ENCODE measurements around the gene OST4.
A peak's percentile ranks its signal among the peaks of the same experiment; 100 is the strongest.

OST4 gene

DNA sequence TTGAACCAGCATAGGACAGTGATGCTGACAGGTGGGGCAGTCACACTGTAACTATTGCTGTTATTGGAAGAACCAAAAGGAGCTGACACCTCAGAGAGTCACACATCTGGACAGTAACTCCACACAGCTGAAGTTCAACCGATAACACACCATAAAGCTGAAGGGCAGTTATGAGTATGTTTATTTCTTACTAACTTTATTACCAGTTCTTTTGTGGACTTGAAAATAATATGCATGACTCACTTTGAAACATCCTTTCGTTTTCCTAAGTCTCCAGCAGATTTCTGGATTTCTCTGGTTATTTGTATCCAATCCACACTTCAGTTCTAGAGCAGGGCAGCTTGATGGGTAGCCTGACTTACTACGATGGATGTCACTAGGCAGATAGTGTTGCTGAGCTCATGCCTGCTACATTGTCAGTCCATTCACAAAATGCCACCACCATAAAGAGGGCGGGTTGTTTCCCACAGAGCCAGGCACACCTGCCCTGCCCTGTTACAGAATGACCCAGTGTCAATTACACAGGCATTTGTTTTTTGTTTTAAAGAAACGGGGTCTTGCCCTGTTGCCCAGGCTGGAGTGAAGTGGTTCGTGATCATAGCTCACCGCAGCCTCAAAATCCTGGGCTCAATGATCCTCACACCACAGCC lies 28.3 kb downstream of the OST4 start:
- Histone ChIP-seq H3K27ac (replicated peaks; ENCODE audit: low read length) (no peak overlapping the region), H2BK120ac (ENCODE audit: low read depth, low read length) (no peak overlapping the region), H2AK5ac (ENCODE audit: low read depth, low read length) (no peak overlapping the region), H3K4me2 (ENCODE audit: insufficient read depth, low read length, poor library complexity, severe bottlenecking) (no peak overlapping the region), H3K9ac (ENCODE audit: low read depth, low read length, poor library complexity) (no peak overlapping the region), H3K36me3 (replicated peaks in 1 of 2; ENCODE audit: control insufficient read depth in 2 of 2, insufficient read depth in 2 of 2, low read length in 2 of 2) (peaks cover 30 to 43% of the 10 kb centered on the region in 2 donors), H3K18ac (ENCODE audit: low read length) (no peak overlapping the region), H2BK5ac (ENCODE audit: low read length) (no peak overlapping the region), H3K4ac (ENCODE audit: low read length) (no peak overlapping the region), H4K8ac (ENCODE audit: low read depth, low read length) (no peak overlapping the region), H3K27me3 (ENCODE audit: control insufficient read depth in 3 of 3, insufficient read depth in 3 of 3, low read depth in 1 of 3, low read length in 3 of 3) (no peaks in the 10 kb centered on the region), H2BK15ac (ENCODE audit: low read length) (no peak overlapping the region), H4K91ac (ENCODE audit: low read depth, low read length, poor library complexity) (no peak overlapping the region), H3K79me1 (ENCODE audit: low read depth, low read length) (no peaks in the 10 kb centered on the region), H3K4me3 (ENCODE audit: low read length in 2 of 2) (no peak overlapping the region), H3K9me3 (replicated peaks in 1 of 2; ENCODE audit: control insufficient read depth in 2 of 2, insufficient read depth in 1 of 2, low read depth in 1 of 2, low read length in 2 of 2) (no peaks in the 10 kb centered on the region), H2BK12ac (ENCODE audit: low read length) (no peak overlapping the region), H2AFZ (ENCODE audit: low read length) (no peak overlapping the region), H3K4me1 (ENCODE audit: control insufficient read depth in 2 of 2, insufficient read depth in 1 of 2, low read depth in 1 of 2, low read length in 2 of 2) (no peaks in the 10 kb centered on the region), H3K23ac (ENCODE audit: low read depth, low read length, poor library complexity) (no peak overlapping the region), H3K14ac (ENCODE audit: low read length) (no peak overlapping the region)
- no CpG with 5 or more reads among the region's 7 CpGs for WGBS, 2 donors (ENCODE audit: extremely low coverage in 2 of 2, insufficient read length in 2 of 2, insufficient replicate concordance in 1 of 2)
- no peak for DNase-seq (ENCODE audit: low spot score)

DNA sequence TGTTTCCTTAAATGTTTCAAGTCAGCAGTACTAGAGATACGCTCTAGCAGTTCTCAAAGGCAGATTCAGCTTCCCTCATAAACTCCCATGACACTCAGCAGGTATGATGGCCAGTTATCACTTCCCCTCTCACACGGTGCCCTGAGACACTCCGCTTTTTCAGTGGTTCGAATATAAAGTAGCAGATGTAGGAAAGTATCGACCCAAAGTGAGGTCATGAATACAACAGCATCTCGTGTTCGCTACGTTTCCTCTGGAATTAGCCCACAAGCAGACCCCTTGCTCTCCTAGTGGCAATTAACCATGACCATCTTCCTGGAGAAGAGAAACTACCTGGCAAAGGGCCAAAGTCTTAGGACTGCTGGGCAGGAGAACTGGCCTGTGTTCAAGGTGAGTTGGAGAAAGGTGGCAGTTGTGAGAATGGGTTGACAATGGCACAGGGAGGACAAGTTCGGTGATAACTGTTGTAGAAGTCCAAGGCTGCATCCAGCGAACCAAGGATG lies 29.2 kb downstream of the OST4 start:
- Histone ChIP-seq H3K79me1 (ENCODE audit: low read depth, low read length) (no peaks in the 10 kb centered on the region), H3K14ac (ENCODE audit: low read length) (no peak overlapping the region), H3K23ac (ENCODE audit: low read depth, low read length, poor library complexity) (no peak overlapping the region), H3K27ac (replicated peaks; ENCODE audit: low read length) (no peak overlapping the region), H3K36me3 (replicated peaks in 1 of 2; ENCODE audit: control insufficient read depth in 2 of 2, insufficient read depth in 2 of 2, low read length in 2 of 2) (peaks cover 35 to 52% of the 10 kb centered on the region in 2 donors), H3K4me2 (ENCODE audit: insufficient read depth, low read length, poor library complexity, severe bottlenecking) (no peak overlapping the region), H3K4ac (ENCODE audit: low read length) (no peak overlapping the region), H2BK120ac (ENCODE audit: low read depth, low read length) (no peak overlapping the region), H3K18ac (ENCODE audit: low read length) (no peak overlapping the region), H4K8ac (ENCODE audit: low read depth, low read length) (no peak overlapping the region), H3K4me1 (ENCODE audit: control insufficient read depth in 2 of 2, insufficient read depth in 1 of 2, low read depth in 1 of 2, low read length in 2 of 2) (no peaks in the 10 kb centered on the region), H3K9ac (ENCODE audit: low read depth, low read length, poor library complexity) (no peak overlapping the region), H2BK12ac (ENCODE audit: low read length) (no peak overlapping the region), H2BK5ac (ENCODE audit: low read length) (no peak overlapping the region), H2BK15ac (ENCODE audit: low read length) (no peak overlapping the region), H2AK5ac (ENCODE audit: low read depth, low read length) (no peak overlapping the region), H3K9me3 (replicated peaks in 1 of 2; ENCODE audit: control insufficient read depth in 2 of 2, insufficient read depth in 1 of 2, low read depth in 1 of 2, low read length in 2 of 2) (no peaks in the 10 kb centered on the region), H3K4me3 (ENCODE audit: low read length in 2 of 2) (no peak overlapping the region), H3K27me3 (ENCODE audit: control insufficient read depth in 3 of 3, insufficient read depth in 3 of 3, low read depth in 1 of 3, low read length in 3 of 3) (no peaks in the 10 kb centered on the region), H4K91ac (ENCODE audit: low read depth, low read length, poor library complexity) (no peak overlapping the region), H2AFZ (ENCODE audit: low read length) (no peak overlapping the region)
- no peak for DNase-seq (ENCODE audit: low spot score)
- WGBS, 2 donors (ENCODE audit: extremely low coverage in 2 of 2, insufficient read length in 2 of 2, insufficient replicate concordance in 1 of 2) = no CpG with 5 or more reads among the region's 10 CpGs

DNA sequence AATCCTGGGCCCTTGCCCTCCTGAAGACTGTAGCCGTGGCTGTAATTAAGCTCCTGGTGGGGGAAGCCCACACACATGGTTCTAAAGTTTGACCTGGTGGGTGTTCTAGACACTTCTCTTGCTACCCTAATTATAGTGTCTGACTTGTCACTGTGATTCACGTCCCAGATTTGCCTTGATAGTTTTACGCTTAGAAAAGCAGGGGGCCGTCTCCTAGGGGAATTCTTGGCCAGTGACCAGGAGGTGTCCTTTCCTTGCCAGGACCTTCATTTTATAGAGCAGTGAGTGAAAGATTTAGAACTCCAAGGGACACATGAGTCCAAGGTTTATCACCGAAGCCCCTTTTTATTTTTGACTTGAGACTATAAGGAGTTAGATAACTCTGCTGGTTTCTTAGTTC lies 29.7 kb downstream of the OST4 start:
- Histone ChIP-seq H3K23ac (ENCODE audit: low read depth, low read length, poor library complexity) (no peak overlapping the region), H3K9ac (ENCODE audit: low read depth, low read length, poor library complexity) (no peak overlapping the region), H3K4me1 (ENCODE audit: control insufficient read depth in 2 of 2, insufficient read depth in 1 of 2, low read depth in 1 of 2, low read length in 2 of 2) (no peaks in the 10 kb centered on the region), H4K8ac (ENCODE audit: low read depth, low read length) (no peak overlapping the region), H3K4me3 (ENCODE audit: low read length in 2 of 2) (no peak overlapping the region), H3K36me3 (replicated peaks in 1 of 2; ENCODE audit: control insufficient read depth in 2 of 2, insufficient read depth in 2 of 2, low read length in 2 of 2) (peaks cover 39 to 57% of the 10 kb centered on the region in 2 donors), H2AFZ (ENCODE audit: low read length) (no peak overlapping the region), H3K79me1 (ENCODE audit: low read depth, low read length) (no peaks in the 10 kb centered on the region), H2AK5ac (ENCODE audit: low read depth, low read length) (no peak overlapping the region), H3K14ac (ENCODE audit: low read length) (no peak overlapping the region), H3K27ac (replicated peaks; ENCODE audit: low read length) (no peak overlapping the region), H2BK12ac (ENCODE audit: low read length) (no peak overlapping the region), H3K27me3 (ENCODE audit: control insufficient read depth in 3 of 3, insufficient read depth in 3 of 3, low read depth in 1 of 3, low read length in 3 of 3) (no peaks in the 10 kb centered on the region), H3K9me3 (replicated peaks in 1 of 2; ENCODE audit: control insufficient read depth in 2 of 2, insufficient read depth in 1 of 2, low read depth in 1 of 2, low read length in 2 of 2) (no peaks in the 10 kb centered on the region), H3K18ac (ENCODE audit: low read length) (no peak overlapping the region), H3K4me2 (ENCODE audit: insufficient read depth, low read length, poor library complexity, severe bottlenecking) (no peak overlapping the region), H2BK5ac (ENCODE audit: low read length) (no peak overlapping the region), H2BK15ac (ENCODE audit: low read length) (no peak overlapping the region), H3K4ac (ENCODE audit: low read length) (no peak overlapping the region), H2BK120ac (ENCODE audit: low read depth, low read length) (no peak overlapping the region), H4K91ac (ENCODE audit: low read depth, low read length, poor library complexity) (no peak overlapping the region)
- no CpG with 5 or more reads among the region's 5 CpGs for WGBS, 2 donors (ENCODE audit: extremely low coverage in 2 of 2, insufficient read length in 2 of 2, insufficient replicate concordance in 1 of 2)
- no peak for DNase-seq (ENCODE audit: low spot score)

DNA sequence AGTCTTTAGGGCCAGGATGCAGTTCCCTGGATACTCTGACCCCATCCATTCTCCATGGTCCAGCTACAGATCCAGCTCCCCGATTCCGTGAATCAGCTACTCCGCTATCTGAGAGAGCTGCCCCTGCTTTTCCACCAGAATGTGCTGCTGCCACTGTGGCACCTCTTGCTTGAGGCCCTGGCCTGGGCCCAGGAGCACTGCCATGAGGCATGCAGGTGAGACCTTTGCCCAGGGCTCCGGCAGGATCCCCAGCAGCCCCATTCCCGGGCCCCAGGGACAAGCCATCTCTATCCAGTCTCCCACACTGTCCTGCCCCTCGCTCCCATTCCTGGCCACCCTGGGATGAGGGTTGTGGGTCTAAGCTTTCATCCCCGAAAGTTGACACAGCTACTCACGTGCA lies 31.2 kb downstream of the OST4 start:
- Histone ChIP-seq H2BK15ac (ENCODE audit: low read length) (no peak overlapping the region), H2BK12ac (ENCODE audit: low read length) (no peak overlapping the region), H3K4me2 (ENCODE audit: insufficient read depth, low read length, poor library complexity, severe bottlenecking) (no peak overlapping the region), H3K4me3 (ENCODE audit: low read length in 2 of 2) (no peak overlapping the region), H2BK5ac (ENCODE audit: low read length) (peak overlapping the region; percentile 31), H2AK5ac (ENCODE audit: low read depth, low read length) (no peak overlapping the region), H4K8ac (ENCODE audit: low read depth, low read length) (no peak overlapping the region), H2AFZ (ENCODE audit: low read length) (no peak overlapping the region), H3K79me1 (ENCODE audit: low read depth, low read length) (no peaks in the 10 kb centered on the region), H3K9me3 (replicated peaks in 1 of 2; ENCODE audit: control insufficient read depth in 2 of 2, insufficient read depth in 1 of 2, low read depth in 1 of 2, low read length in 2 of 2) (no peaks in the 10 kb centered on the region), H3K18ac (ENCODE audit: low read length) (no peak overlapping the region), H3K27ac (replicated peaks; ENCODE audit: low read length) (no peak overlapping the region), H3K27me3 (ENCODE audit: control insufficient read depth in 3 of 3, insufficient read depth in 3 of 3, low read depth in 1 of 3, low read length in 3 of 3) (no peaks in the 10 kb centered on the region), H3K9ac (ENCODE audit: low read depth, low read length, poor library complexity) (no peak overlapping the region), H2BK120ac (ENCODE audit: low read depth, low read length) (no peak overlapping the region), H3K36me3 (replicated peaks in 1 of 2; ENCODE audit: control insufficient read depth in 2 of 2, insufficient read depth in 2 of 2, low read length in 2 of 2) (peaks cover 52 to 71% of the 10 kb centered on the region in 2 donors), H3K4me1 (ENCODE audit: control insufficient read depth in 2 of 2, insufficient read depth in 1 of 2, low read depth in 1 of 2, low read length in 2 of 2) (no peaks in the 10 kb centered on the region), H4K91ac (ENCODE audit: low read depth, low read length, poor library complexity) (no peak overlapping the region), H3K23ac (ENCODE audit: low read depth, low read length, poor library complexity) (no peak overlapping the region), H3K14ac (ENCODE audit: low read length) (no peak overlapping the region), H3K4ac (ENCODE audit: low read length) (no peak overlapping the region)
- no peak for DNase-seq (ENCODE audit: low spot score)
- WGBS, 2 donors (ENCODE audit: extremely low coverage in 2 of 2, insufficient read length in 2 of 2, insufficient replicate concordance in 1 of 2) = no CpG with 5 or more reads among the region's 8 CpGs
